GM23338 (cell line): ENCODE data around the gene RASGRF2. TPM values are rescaled to one million over a fixed set of nuclear protein-coding genes. Genes with fewer than 3 reads are reported as not detected.

Source experiments
- ATAC-seq: fragments of 200-7000 bp; cut with Tn5 transposase; 3 replicates; pipeline ENCODE4 v1.9.1; 2020
- DNase-seq: peaks from one replicate; pipeline ENCODE4 v3.0.0-alpha.2; 2015; ENCODE audit warnings: low spot score
- H2AFZ ChIP-seq: fragments of 200-600 bp; sonication (generic); 2 replicates; pipeline ENCODE4 v1.8.0; 2016; ENCODE audit warnings: antibody characterized with exemption, mild to moderate bottlenecking, moderate library complexity
- H3F3A ChIP-seq: fragments of 200-600 bp; sonication (generic); replicated peaks from 2 replicates; pipeline ENCODE4 v1.8.0; 2017; ENCODE audit warnings: antibody characterized with exemption, mixed run types, low read depth
- H3K27ac ChIP-seq: fragments of 200-600 bp; sonication (generic); 2 replicates; pipeline ENCODE4 v1.6.1; 2016; ENCODE audit warnings: low read depth
- H3K27me3 ChIP-seq: fragments of 200-600 bp; sonication (generic); 2 replicates; pipeline ENCODE4 v1.8.0; 2016; ENCODE audit warnings: mild to moderate bottlenecking, mixed run types, moderate library complexity; ENCODE audit not compliant: insufficient read depth
- H3K36me3 ChIP-seq: fragments of 200-600 bp; sonication (generic); 2 replicates; pipeline ENCODE4 v1.8.0; 2016; ENCODE audit warnings: mild to moderate bottlenecking; ENCODE audit not compliant: insufficient read depth
- H3K4me1 ChIP-seq: fragments of 200-600 bp; sonication (generic); 2 replicates; pipeline ENCODE4 v1.8.0; 2016; ENCODE audit warnings: mild to moderate bottlenecking, moderate library complexity; ENCODE audit not compliant: insufficient read depth
- H3K4me2 ChIP-seq: fragments of 200-600 bp; sonication (generic); 2 replicates; pipeline ENCODE4 v1.7.1; 2017; ENCODE audit warnings: mixed run types
- H3K4me3 ChIP-seq: fragments of 200-600 bp; sonication (generic); 2 replicates; pipeline ENCODE4 v1.6.1; 2016; ENCODE audit warnings: mixed run types
- H3K79me2 ChIP-seq: fragments of 200-600 bp; sonication (generic); replicated peaks from 2 replicates; pipeline ENCODE4 v1.8.0; 2017; ENCODE audit warnings: mild to moderate bottlenecking; ENCODE audit not compliant: insufficient read depth
- H3K9me2 ChIP-seq: fragments of 200-600 bp; sonication (generic); 2 replicates; pipeline ENCODE4 v1.8.0; 2017; ENCODE audit not compliant: insufficient read depth
- H4K20me1 ChIP-seq: fragments of 200-600 bp; sonication (generic); replicated peaks from 2 replicates; pipeline ENCODE4 v1.8.0; 2017; ENCODE audit warnings: mild to moderate bottlenecking; ENCODE audit not compliant: insufficient read depth
- H3K27ac Mint-ChIP-seq: 2 replicates; pipeline ENCODE4 v1.8.0; 2020; ENCODE audit warnings: inconsistent platforms, mild to moderate bottlenecking, moderate library complexity, mixed read lengths
- H3K27me3 Mint-ChIP-seq: 3 replicates; pipeline ENCODE4 v1.8.0; 2022; ENCODE audit warnings: low read depth, mild to moderate bottlenecking, moderate library complexity, mixed read lengths, inconsistent platforms; ENCODE audit not compliant: insufficient read depth, poor library complexity
- H3K36me3 Mint-ChIP-seq: 3 replicates; pipeline ENCODE4 v1.8.0; 2021; ENCODE audit warnings: low read depth, mild to moderate bottlenecking, inconsistent platforms, moderate library complexity, mixed read lengths
- H3K4me1 Mint-ChIP-seq: 3 replicates; pipeline ENCODE4 v1.8.0; 2020; ENCODE audit warnings: mild to moderate bottlenecking, inconsistent platforms, mixed read lengths
- H3K4me3 Mint-ChIP-seq: 3 replicates; pipeline ENCODE4 v1.8.0; 2021; ENCODE audit warnings: moderate library complexity, mild to moderate bottlenecking, inconsistent platforms, mixed read lengths
- H3K9me3 Mint-ChIP-seq: 3 replicates; pipeline ENCODE4 v1.8.0; 2020; ENCODE audit warnings: moderate library complexity, mild to moderate bottlenecking, inconsistent platforms, mixed read lengths
- CREB1 ChIP-seq: fragments of 250-450 bp; sonication (Bioruptor Pico); IDR thresholded peaks from 2 replicates; pipeline ENCODE4 v1.5.0; 2020; ENCODE audit warnings: low read depth, mild to moderate bottlenecking, moderate library complexity
- EZH2 ChIP-seq: fragments of 200-600 bp; sonication (generic); IDR thresholded peaks from one replicate; pipeline ENCODE4 v1.8.0; 2017; ENCODE audit warnings: antibody characterized with exemption, mild to moderate bottlenecking, low read depth; ENCODE audit not compliant: unreplicated experiment
- EZH2phosphoT487 ChIP-seq: fragments of 200-600 bp; sonication (generic); IDR thresholded peaks from one replicate; pipeline ENCODE4 v1.8.1; 2018; ENCODE audit warnings: antibody characterized with exemption; ENCODE audit not compliant: unreplicated experiment
- JUNB ChIP-seq: IDR thresholded peaks from one replicate; pipeline ENCODE4 v1.6.1; 2016; ENCODE audit warnings: antibody characterized with exemption; ENCODE audit not compliant: unreplicated experiment
- NANOG ChIP-seq: IDR thresholded peaks from 2 replicates; pipeline ENCODE4 v1.6.1; 2016; ENCODE audit warnings: antibody characterized with exemption, borderline replicate concordance
- POLR2AphosphoS5 ChIP-seq: IDR thresholded peaks from 2 replicates; pipeline ENCODE4 v1.6.1; 2016; ENCODE audit warnings: antibody characterized with exemption, low read depth
- STAT1 ChIP-seq: IDR thresholded peaks from one replicate; pipeline ENCODE4 v1.6.1; 2016; ENCODE audit warnings: antibody characterized with exemption; ENCODE audit not compliant: unreplicated experiment
- ZNF114 ChIP-seq: fragments of 250-450 bp; sonication (Bioruptor Pico); IDR thresholded peaks from 2 replicates; pipeline ENCODE4 v1.5.0; 2020; ENCODE audit warnings: mild to moderate bottlenecking, moderate library complexity
- ZNF331 ChIP-seq: fragments of 250-450 bp; sonication (Bioruptor Pico); IDR thresholded peaks from 2 replicates; pipeline ENCODE4 v1.5.0; 2020; ENCODE audit warnings: low read depth, mild to moderate bottlenecking, moderate library complexity
- polyA plus RNA-seq: library from polyadenylated mRNA; unstranded; fragments of >200 nt; fragmentation: Nextera tagmentation; extraction: Ambion mirVana; gene quantifications from 2 replicates; pipeline ENCODE4 v1.2.1, GENCODE V29; 2016
- total RNA-seq: library from RNA; depleted of rRNA; stranded (reverse); fragments of >200 nt; shearing (Covaris generic); gene quantifications from 2 replicates; pipeline ENCODE4 v1.2.3, GENCODE V29; 2014
- TF ChIP-seq, protein P1 (sequence below): IDR thresholded peaks from 2 replicates; pipeline ENCODE4 v1.6.1; 2016; ENCODE audit warnings: antibody characterized with exemption
- TF ChIP-seq, protein P2 (sequence below): fragments of 250-450 bp; sonication (Bioruptor Pico); IDR thresholded peaks from 2 replicates; pipeline ENCODE4 v1.5.0; 2020; ENCODE audit warnings: mild to moderate bottlenecking, moderate library complexity
- TF ChIP-seq, protein P3 (sequence below): IDR thresholded peaks from one replicate; pipeline ENCODE4 v1.6.1; 2018; ENCODE audit warnings: antibody characterized with exemption; ENCODE audit not compliant: unreplicated experiment
- TF ChIP-seq, protein P4 (sequence below), 2 experiments: fragments of 200-600 bp in 1 of 2; sonication (generic) in 1 of 2; conservative IDR thresholded peaks; 2 replicates each; pipeline versions ENCODE4 v1.5.1 to v1.6.1; 2016 to 2017; ENCODE audit warnings: antibody characterized with exemption in 2 of 2, low read depth in 2 of 2, mild to moderate bottlenecking in 2 of 2, moderate library complexity in 1 of 2

RASGRF2 gene
- total and polyA plus RNA-seq, 2 experiments from 2014 or later = 5.0 to 19.2 TPM

DNA sequence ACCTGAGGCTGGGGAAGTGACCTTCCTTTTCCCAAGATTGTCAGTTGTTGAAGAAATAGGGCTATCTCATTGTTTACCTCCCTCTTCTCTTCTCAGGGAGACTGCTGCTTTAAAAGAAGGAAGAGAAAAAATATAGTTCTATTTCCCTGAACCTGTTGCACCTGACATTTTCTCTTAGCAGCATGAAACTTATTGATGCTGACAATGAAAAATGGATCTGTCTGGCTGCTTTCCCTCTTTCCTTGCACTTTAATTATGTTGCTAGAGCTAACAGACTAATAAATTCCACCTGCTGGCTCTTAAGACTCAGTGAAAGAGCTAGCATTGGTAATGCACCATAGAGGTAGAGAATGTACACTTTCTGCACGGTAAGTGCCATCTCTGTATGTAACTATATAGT lies 266.8 kb downstream of the RASGRF2 start:
- H3K27ac Mint-ChIP-seq = no peak overlapping the region
- no peaks in the 10 kb centered on the region for H3K9me3 Mint-ChIP-seq
- Histone ChIP-seq H4K20me1 (no peaks in the 10 kb centered on the region), H3K4me2 (no peak overlapping the region), H3K27me3 (no peaks in the 10 kb centered on the region), H2AFZ (no peak overlapping the region), H3K27ac (no peak overlapping the region), H3K9me2 (no peaks in the 10 kb centered on the region), H3K4me1 (0 out of 2 replicates have a peak, but pooled peaks cover 7% of the 10 kb centered on the region), H3F3A (no peaks in the 10 kb centered on the region), H3K36me3 (no peaks in the 10 kb centered on the region), H3K79me2 (no peaks in the 10 kb centered on the region), H3K4me3 (no peak overlapping the region)
- no peaks in the 10 kb centered on the region for H3K4me1 Mint-ChIP-seq
- ATAC-seq (no peak), DNase-seq (no peak)
- no peaks in the 10 kb centered on the region for H3K36me3 Mint-ChIP-seq
- TF ChIP-seq, protein P1, sequence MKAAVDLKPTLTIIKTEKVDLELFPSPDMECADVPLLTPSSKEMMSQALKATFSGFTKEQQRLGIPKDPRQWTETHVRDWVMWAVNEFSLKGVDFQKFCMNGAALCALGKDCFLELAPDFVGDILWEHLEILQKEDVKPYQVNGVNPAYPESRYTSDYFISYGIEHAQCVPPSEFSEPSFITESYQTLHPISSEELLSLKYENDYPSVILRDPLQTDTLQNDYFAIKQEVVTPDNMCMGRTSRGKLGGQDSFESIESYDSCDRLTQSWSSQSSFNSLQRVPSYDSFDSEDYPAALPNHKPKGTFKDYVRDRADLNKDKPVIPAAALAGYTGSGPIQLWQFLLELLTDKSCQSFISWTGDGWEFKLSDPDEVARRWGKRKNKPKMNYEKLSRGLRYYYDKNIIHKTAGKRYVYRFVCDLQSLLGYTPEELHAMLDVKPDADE = no peak
- TF ChIP-seq, protein P2, sequence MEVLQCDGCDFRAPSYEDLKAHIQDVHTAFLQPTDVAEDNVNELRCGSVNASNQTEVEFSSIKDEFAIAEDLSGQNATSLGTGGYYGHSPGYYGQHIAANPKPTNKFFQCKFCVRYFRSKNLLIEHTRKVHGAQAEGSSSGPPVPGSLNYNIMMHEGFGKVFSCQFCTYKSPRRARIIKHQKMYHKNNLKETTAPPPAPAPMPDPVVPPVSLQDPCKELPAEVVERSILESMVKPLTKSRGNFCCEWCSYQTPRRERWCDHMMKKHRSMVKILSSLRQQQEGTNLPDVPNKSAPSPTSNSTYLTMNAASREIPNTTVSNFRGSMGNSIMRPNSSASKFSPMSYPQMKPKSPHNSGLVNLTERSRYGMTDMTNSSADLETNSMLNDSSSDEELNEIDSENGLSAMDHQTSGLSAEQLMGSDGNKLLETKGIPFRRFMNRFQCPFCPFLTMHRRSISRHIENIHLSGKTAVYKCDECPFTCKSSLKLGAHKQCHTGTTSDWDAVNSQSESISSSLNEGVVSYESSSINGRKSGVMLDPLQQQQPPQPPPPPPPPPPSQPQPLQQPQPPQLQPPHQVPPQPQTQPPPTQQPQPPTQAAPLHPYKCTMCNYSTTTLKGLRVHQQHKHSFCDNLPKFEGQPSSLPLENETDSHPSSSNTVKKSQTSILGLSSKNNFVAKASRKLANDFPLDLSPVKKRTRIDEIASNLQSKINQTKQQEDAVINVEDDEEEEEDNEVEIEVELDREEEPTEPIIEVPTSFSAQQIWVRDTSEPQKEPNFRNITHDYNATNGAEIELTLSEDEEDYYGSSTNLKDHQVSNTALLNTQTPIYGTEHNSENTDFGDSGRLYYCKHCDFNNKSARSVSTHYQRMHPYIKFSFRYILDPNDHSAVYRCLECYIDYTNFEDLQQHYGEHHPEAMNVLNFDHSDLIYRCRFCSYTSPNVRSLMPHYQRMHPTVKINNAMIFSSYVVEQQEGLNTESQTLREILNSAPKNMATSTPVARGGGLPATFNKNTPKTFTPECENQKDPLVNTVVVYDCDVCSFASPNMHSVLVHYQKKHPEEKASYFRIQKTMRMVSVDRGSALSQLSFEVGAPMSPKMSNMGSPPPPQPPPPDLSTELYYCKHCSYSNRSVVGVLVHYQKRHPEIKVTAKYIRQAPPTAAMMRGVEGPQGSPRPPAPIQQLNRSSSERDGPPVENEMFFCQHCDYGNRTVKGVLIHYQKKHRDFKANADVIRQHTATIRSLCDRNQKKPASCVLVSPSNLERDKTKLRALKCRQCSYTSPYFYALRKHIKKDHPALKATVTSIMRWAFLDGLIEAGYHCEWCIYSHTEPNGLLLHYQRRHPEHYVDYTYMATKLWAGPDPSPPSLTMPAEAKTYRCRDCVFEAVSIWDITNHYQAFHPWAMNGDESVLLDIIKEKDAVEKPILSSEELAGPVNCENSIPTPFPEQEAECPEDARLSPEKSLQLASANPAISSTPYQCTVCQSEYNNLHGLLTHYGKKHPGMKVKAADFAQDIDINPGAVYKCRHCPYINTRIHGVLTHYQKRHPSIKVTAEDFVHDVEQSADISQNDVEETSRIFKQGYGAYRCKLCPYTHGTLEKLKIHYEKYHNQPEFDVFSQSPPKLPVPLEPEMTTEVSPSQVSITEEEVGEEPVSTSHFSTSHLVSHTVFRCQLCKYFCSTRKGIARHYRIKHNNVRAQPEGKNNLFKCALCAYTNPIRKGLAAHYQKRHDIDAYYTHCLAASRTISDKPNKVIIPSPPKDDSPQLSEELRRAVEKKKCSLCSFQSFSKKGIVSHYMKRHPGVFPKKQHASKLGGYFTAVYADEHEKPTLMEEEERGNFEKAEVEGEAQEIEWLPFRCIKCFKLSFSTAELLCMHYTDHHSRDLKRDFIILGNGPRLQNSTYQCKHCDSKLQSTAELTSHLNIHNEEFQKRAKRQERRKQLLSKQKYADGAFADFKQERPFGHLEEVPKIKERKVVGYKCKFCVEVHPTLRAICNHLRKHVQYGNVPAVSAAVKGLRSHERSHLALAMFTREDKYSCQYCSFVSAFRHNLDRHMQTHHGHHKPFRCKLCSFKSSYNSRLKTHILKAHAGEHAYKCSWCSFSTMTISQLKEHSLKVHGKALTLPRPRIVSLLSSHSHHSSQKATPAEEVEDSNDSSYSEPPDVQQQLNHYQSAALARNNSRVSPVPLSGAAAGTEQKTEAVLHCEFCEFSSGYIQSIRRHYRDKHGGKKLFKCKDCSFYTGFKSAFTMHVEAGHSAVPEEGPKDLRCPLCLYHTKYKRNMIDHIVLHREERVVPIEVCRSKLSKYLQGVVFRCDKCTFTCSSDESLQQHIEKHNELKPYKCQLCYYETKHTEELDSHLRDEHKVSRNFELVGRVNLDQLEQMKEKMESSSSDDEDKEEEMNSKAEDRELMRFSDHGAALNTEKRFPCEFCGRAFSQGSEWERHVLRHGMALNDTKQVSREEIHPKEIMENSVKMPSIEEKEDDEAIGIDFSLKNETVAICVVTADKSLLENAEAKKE (CRISPR knock-in tag) = no peak
- TF ChIP-seq STAT1 (no peak), POLR2AphosphoS5 (no peak), EZH2phosphoT487 (no peak), ZNF331 (CRISPR knock-in tag) (no peak), JUNB (no peak), EZH2 (no peak), ZNF114 (CRISPR knock-in tag) (no peak), NANOG (no peak), CREB1 (CRISPR knock-in tag) (no peak)
- TF ChIP-seq, protein P3, sequence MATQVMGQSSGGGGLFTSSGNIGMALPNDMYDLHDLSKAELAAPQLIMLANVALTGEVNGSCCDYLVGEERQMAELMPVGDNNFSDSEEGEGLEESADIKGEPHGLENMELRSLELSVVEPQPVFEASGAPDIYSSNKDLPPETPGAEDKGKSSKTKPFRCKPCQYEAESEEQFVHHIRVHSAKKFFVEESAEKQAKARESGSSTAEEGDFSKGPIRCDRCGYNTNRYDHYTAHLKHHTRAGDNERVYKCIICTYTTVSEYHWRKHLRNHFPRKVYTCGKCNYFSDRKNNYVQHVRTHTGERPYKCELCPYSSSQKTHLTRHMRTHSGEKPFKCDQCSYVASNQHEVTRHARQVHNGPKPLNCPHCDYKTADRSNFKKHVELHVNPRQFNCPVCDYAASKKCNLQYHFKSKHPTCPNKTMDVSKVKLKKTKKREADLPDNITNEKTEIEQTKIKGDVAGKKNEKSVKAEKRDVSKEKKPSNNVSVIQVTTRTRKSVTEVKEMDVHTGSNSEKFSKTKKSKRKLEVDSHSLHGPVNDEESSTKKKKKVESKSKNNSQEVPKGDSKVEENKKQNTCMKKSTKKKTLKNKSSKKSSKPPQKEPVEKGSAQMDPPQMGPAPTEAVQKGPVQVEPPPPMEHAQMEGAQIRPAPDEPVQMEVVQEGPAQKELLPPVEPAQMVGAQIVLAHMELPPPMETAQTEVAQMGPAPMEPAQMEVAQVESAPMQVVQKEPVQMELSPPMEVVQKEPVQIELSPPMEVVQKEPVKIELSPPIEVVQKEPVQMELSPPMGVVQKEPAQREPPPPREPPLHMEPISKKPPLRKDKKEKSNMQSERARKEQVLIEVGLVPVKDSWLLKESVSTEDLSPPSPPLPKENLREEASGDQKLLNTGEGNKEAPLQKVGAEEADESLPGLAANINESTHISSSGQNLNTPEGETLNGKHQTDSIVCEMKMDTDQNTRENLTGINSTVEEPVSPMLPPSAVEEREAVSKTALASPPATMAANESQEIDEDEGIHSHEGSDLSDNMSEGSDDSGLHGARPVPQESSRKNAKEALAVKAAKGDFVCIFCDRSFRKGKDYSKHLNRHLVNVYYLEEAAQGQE = no peak
- TF ChIP-seq, protein P4, sequence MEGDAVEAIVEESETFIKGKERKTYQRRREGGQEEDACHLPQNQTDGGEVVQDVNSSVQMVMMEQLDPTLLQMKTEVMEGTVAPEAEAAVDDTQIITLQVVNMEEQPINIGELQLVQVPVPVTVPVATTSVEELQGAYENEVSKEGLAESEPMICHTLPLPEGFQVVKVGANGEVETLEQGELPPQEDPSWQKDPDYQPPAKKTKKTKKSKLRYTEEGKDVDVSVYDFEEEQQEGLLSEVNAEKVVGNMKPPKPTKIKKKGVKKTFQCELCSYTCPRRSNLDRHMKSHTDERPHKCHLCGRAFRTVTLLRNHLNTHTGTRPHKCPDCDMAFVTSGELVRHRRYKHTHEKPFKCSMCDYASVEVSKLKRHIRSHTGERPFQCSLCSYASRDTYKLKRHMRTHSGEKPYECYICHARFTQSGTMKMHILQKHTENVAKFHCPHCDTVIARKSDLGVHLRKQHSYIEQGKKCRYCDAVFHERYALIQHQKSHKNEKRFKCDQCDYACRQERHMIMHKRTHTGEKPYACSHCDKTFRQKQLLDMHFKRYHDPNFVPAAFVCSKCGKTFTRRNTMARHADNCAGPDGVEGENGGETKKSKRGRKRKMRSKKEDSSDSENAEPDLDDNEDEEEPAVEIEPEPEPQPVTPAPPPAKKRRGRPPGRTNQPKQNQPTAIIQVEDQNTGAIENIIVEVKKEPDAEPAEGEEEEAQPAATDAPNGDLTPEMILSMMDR (conservative IDR thresholded peaks at IDR 0.05; ENCODE audit: low read depth in 2 of 2) = no peak
- no peak overlapping the region for H3K4me3 Mint-ChIP-seq
- no peaks in the 10 kb centered on the region for H3K27me3 Mint-ChIP-seq
